HG03060 (cell line): Measurements from ENCODE around the gene AAGAB.

Experiments used
- ATAC-seq: cut with Tn5 transposase; IDR thresholded peaks from one replicate; pipeline ENCODE4 v1.9.1; 2021; ENCODE audit warnings: low read depth, moderate number of reproducible peaks; ENCODE audit not compliant: unreplicated experiment

Gene AAGAB

GRCh38 chr15:67212684-67213367 is 41.6 kb downstream of the AAGAB start:
- ATAC-seq, result no peak

DNA sequence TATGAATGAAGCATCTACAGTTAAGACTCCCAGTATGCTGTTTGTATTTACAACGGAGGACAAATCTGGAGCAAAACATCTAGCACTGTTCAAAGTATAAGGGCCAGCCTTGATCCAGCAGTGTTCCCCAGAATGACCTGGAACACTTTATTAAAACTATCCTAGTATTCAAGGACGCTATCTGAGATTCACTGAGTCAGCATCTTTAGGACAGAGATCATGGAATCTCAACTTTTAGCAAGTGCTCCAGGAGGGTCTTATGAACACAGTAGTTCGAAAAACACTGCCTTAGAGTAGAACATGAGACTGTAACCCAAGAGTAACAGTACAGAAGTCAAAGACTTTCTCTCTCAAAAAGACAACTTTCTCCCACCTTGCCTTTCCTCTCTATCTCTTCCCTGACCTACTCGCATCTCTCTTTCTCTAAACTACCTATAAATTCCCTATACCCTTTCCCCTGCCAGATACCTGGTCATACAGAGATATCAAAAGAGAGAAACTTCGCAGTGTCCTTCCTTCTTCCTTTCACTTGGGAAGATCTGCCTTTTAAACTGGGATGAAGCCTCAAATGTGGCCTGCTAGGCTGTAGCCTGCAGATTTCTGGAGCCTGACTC is 43.8 kb downstream of the AAGAB start:
- no peak for ATAC-seq

DNA sequence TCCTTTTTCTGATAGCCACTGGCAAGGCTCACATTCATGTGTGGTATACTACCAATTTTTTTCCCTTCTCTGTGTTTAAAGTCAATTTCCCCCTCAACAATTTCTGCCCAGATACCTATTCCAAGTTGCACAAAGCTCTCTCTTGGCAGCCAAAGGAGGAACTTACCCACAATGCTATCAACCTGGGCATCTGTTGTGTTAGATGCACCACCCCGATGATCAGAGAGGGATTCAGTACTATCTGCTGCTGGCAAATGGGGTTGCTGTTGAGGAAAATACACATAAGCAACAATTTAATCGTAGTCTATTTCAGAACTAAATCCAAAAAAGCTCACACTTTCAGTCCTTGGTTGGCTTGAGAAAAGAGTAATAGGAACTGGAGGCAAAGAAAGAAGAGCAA is 46.1 kb downstream of the AAGAB start:
- ATAC-seq, result no peak

DNA sequence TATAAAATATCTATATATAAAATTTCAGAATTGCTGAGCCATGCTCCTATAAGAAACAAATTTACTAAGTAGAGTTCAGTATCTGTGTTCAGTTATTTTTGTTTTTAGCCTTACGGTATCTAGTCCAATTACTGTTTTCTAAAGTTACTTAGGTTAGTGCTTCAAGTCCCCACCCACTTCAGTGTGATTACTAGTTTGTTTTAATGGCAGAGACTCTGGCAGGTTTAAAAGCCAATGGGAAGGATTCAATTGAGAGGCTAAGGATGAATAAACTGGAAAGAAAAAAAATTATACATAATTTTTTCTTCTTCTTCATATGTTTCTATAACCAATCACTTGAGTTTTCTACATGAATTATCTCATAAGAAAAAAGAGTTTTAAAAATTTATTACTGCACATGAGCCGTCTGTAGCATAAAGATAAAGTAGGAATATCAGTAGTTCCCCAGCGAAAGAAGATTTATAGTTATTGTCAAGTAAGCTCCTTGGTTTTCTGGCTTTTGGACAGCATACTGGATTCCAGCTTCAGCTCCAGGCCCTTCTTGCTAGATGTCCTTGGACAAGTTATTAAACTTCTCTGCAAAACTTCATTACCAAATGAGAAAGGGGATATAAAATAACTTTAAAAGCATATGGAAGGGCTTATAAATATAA is 46.8 kb downstream of the AAGAB start:
- no peak for ATAC-seq

- no peak for ATAC-seq
Measured at GRCh38 chr15:67202991-67203390, 51.5 kb downstream of the AAGAB start.

GRCh38 chr15:67202091-67202490 is 52.4 kb downstream of the AAGAB start:
- ATAC-seq, result no peak

- ATAC-seq, result no peak
Measured at GRCh38 chr15:67201136-67201535, 53.3 kb downstream of the AAGAB start.

DNA sequence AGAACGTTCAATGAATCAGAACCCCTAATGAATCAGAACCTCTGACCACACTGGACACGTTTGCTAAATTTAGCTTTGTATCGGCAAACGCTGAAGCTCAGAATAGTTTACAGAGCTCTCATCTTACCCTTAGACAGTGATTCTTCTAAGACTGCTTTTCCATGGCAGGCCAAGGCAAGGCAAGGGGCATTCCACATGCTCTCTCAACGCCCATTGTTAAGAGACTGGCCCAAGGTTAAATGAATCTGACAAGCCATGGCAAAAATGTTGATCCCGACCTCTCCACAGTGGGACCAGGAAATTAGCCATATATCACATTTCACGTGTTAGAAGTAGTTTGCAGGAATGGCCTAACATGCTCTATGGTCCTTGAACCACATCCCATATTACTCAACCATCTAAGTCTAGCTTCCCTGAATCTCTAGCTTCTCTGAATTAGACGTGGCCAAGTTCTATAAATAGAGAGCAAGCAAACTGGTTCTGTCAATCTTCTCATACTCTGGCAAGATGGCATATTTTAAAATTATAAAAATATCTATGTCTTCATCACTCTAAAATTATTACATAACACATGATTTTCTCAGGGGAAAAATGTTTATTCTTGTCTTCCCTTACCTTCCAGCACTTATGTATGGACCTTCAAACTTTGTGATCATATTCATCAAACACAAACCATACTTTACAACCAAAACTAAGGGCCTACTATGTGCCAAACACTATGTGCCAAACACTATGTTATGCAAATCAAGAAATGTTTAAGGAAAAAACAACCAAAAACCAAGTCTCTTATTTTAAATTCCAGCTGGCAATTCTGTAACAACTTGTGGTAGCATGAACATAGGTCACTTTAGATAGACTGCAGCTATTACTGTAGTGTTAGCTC is 54.3 kb downstream of the AAGAB start:
- ATAC-seq, result no peak

DNA sequence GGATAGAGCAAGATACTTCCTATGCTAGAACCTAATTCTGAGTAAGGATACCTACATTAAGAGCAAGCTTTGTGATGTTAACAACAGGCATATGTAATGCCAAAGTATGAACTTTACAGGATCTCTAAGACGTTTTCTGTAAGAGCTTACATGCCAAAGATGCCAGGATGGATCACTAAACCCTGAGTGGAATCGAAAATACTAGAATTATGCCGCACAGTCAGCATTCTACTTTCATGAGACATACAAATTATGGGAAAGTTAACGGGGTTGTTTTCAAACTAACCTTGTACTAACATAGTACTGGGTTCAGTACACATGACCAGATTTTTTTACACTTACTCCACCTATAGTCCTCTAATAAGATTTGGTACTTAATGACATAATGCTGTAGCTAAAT is 55.1 kb downstream of the AAGAB start:
- ATAC-seq, result no peak

- no peak for ATAC-seq
Measured at GRCh38 chr15:67198157-67198754, 56.2 kb downstream of the AAGAB start.

GRCh38 chr15:67197364-67197695 is 57.1 kb downstream of the AAGAB start:
- ATAC-seq, result no peak

DNA sequence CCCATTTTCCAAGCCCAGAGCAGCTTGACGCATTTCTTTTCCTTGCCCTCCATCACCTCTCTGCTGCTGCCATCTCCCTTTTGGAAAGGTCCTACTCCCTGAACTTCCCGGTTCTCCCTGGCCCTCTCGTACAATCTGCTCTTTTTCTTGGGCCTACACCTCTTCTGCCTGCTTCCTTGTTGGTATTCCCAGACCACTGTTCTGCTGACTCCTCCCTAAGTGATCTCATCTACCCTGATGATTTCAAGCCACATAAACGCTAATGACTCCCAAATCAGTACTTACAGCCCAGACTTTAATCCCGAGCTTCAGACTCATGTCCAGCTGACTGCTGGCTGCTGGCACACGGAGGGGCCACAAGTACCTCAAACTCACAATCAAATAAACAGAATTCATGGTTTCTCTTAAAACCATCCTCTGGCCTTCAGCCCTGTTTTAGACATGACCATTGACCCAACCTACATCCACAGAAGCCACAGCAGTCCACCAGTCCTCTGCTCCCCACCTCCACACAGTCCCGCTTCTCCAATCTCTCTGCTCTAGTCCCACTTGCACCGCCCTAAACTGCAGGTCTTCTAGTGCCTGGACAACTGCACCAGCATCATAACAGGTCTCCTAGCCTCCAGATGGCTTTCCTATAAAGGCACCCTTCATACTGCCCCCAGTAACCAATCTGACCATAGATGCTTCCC is 57.6 kb downstream of the AAGAB start:
- no peak for ATAC-seq

- no peak for ATAC-seq
Measured at GRCh38 chr15:67196222-67196621, 58.2 kb downstream of the AAGAB start.

DNA sequence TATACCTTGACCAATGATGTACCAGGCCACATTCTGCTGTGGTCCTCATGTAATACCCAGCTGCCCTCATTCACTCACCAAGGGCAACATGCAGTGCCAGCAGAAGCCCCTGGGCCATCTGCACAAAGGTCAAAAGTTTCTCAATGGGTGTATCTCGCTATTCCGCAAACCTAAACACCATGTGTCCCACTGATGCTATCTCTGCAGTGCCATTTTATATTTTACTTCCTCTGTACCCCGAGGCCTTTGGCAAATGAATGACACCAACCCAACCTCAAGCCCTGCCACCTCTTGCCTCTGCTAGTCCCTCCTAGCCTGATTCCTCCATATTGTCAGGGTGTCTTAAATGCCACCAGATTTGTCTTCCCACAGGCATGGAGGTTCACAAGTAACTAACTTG is 59.2 kb downstream of the AAGAB start:
- no peak for ATAC-seq

- no peak for ATAC-seq
Measured at GRCh38 chr15:67194171-67195114, 60.0 kb downstream of the AAGAB start.

DNA sequence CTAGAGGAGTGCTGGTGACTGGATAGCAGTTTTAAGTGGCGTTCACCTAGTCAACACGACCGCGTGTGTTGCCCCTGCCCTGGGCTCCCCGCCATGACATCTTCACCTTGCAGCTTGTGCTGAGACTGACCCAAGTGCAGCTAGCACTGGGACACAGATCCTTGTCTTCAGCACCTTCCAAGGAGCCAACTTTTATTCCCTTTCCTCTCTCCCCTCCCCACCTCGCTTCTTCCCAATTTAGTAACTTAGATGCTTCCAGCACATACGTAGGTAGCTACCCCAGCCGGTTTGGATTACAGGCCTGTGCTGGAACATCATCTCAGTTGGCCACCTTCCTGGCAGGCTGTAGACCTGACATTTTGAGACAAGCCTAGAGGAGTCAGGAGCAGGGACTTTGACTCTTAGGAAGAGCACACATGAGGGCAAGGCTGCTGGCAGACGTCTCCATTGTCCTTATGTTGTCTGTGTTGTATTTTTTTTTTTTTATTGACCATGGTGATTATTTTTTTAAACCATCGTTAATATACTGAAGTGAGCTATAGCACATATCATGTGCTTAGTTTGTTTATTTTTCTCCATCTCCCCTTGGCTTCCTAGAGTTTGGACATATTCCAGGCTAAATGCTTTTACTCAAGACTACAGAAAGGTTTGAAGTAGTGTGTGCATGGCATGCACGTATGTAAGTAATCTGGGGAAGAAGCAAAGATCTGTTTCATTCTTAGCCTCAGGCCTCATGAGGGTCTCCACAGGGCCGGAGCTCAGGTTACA is 61.1 kb downstream of the AAGAB start:
- no peak for ATAC-seq

DNA sequence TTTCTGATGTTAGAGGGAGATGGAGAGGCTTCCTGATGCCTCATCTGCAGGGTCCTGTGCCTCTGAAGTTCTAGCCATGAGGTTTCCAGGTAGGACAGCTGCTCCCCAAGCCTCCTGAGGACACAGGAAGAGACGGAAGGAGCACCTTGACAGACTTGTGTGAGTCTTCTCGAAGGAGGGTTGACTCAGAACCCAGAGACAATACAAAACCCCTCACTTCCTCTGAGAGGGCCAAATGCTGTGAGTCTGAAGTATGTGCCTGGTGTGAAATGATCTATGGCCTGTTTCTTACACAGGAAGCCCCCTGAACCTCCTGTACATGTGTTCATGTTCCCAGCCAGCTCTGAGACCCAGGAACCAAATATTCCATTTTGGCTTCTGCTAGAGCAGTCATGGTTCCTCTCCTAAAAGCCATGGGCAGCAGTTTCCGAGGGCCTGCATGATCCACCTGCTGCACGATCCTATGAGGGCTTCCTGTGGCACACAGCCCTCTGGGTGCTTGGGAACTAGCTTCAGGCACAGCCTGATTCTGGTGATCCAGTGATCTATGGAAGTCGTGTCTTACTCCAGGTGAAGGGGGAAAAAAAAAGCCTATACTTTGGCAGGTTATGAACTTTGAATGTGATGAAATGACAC is 62.2 kb downstream of the AAGAB start:
- ATAC-seq, result no peak

DNA sequence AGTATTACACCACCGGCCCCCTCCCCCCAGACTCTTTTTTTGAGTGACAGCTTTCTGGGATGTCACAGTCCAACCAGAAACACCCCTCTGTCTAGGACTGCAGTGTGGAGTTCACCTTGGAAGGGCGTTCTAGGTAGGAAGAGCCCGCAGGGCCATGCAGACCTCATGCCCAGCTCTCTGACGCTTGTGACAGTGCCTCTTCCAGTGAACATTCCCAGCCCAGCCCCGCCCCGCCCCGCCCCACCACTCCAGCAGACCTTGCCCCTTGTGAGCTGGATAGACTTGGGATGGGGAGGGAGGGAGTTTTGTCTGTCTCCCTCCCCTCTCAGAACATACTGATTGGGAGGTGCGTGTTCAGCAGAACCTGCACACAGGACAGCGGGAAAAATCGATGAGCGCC is 63.6 kb downstream of the AAGAB start:
- ATAC-seq, result no peak
